Mucosa of gallbladder (tissue), 1 donor: Measurements from ENCODE around the gene MTUS2. TPM values are rescaled to one million over a fixed set of nuclear protein-coding genes. Genes with fewer than 3 reads are reported as not detected.

Experiments used
- DNase-seq: peaks from one replicate; pipeline ENCODE4 v3.0.0-alpha.2; 2020; ENCODE audit warnings: low spot score
- total RNA-seq: library from RNA; stranded (reverse); gene quantifications from one replicate; pipeline ENCODE4 v1.2.1, GENCODE V29; 2021
- donor health status: DM: no; HTN: no; CAD: no.

Gene MTUS2
- total RNA-seq, 1 donor from 2014 or later: 1.5 TPM

DNA sequence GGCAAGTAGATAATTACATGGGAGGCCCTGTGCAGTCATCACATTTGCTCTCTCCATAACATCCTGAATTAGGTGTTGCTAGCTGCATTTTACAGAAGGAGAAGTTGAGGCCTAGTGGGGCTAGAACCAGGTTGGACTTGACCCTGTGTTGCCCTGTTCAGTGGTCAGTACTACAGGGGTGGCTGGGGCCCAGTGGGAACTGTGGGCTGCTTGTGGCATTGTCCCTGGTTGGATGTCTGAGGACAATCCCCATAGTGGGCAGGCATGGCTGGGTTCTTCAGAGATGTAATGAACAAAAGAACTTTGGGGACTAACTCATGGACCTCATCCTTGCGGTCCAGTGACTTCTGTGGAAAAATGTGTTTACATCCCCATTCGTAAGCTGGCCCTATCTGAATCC, 38.9 kb downstream of the MTUS2 start:
- DNase-seq: no peak

- no peak for DNase-seq
Measured at GRCh38 chr13:28859717-28860116, 39.6 kb downstream of the MTUS2 start.

DNA sequence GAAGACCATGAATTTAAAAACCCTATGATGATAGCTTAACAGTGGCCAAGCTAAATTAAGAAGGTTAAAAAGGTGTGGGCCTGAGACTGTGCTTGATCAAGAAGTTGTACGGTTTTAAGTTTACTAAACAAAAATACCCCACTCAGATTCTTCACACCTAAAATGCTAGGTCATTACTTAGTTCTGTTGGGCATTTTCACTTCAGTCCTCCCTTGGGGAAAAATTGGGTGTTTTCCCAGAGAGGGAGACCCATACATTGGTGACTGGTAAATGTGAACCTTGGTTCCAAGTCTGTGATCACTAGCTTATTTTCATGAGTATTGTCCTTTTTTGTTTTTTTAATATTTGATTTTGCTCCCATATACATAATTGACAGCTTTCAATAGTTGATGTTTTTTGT, 44.4 kb downstream of the MTUS2 start:
- no peak for DNase-seq

DNA sequence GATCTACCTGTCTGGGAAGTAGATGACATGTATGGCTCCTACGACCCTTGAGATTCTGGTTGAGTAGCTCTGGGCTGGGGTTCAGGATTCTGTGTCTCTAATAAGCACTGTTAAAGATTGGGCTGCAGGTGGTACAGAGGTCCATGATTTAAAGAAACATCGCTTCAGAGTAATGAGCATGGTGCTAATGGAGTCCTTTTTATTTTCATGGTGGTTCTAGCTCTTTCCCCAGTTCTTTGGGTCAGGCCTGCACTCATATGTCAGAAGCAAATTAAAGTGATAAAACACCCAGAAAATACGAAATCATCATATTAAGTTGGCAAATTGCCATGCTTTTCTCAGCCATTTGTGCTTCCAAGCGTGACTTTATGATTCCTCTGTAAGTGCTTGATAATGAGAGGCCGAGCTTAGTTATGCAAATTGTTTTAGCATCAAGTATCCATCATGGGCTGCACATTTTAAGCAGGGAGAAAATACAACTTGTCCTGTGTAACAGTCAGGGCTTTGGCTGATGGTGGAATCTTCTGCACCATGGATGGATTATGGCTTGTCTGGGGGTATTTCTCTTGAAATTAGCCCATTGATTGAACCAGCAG, 45.1 kb downstream of the MTUS2 start:
- no peak for DNase-seq

- no peak for DNase-seq
Measured at GRCh38 chr13:28865951-28866350, 45.8 kb downstream of the MTUS2 start.

DNA sequence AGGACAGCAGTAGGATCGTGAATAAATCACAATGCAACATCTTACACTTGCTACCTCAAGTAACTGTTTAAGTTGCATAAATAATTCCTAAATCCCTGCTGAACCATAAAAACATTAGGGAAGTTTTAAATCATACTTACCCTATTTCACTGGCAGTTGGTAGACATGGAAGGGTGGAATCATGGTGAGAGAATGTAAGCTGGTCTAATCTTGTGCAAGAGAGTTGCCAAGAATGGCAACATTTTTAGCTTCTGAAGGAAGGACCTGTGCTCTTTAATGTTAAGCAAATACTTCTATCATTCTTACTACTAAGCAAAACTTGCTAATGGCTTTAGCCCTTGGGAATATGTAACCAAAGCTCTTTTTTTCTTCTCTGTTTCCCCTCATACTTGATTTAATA, 46.8 kb downstream of the MTUS2 start:
- no peak for DNase-seq

DNA sequence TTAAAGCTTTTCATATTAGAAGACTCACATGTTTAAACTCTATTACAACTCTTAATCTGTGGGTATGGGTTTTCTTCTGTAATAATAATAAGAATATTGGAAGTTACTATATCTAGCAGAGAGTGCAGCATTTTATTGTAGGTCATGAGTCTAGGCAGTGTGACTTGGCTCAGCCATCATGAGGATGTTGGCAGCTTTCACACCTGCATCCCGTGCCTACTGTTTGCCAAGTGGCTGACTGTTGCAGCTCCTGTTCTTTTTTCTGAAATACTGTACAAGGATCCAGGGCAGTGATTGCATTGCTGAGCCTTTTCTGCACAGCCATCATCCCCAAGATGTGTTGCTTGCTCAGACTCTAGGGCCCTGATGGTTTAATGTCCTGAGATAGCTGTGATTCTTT, 47.4 kb downstream of the MTUS2 start:
- no peak for DNase-seq

- DNase-seq: no peak
Measured at GRCh38 chr13:28872427-28873176, 52.5 kb downstream of the MTUS2 start.

GRCh38 chr13:28875846-28876615, 55.9 kb downstream of the MTUS2 start:
- DNase-seq: no peak

DNA sequence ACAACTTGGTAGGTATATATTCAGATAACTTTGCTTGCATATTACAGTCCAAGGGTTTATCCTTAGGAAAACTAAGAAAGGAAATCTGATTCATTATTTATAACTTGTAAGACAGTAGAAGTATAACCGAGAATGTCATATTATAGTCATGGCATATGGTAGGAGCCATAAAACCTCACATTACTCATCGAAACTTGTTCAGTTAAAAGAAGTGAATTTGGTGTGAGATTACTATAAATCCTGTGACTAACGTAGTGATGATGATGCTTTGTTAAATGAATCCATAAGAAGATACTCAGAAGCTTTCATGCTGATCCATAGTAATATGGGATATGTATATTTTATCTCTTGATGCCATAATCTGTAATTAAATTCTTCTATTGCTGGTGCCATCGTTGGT, 57.3 kb downstream of the MTUS2 start:
- DNase-seq: no peak

DNA sequence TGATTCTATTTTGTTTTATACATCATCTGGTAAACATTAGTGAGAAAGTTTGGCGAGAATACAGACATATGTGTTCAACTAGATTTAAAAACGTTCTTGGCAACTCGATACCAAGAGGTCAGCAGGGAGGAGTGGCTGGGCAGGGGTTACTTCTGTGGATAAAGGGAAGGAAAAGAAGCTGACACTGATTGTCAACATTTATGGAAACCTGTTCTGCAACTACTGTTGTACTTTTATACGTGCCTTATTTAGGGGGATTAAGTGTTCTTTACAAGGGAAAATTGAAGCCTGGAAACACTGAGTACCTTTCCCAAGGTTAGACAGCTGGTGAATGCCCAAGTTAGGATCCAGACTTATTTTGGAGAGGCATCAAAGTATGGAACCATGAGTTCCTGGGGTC, 65.0 kb downstream of the MTUS2 start:
- no peak for DNase-seq

- no peak for DNase-seq
Measured at GRCh38 chr13:28889086-28889732, 69.1 kb downstream of the MTUS2 start.

DNA sequence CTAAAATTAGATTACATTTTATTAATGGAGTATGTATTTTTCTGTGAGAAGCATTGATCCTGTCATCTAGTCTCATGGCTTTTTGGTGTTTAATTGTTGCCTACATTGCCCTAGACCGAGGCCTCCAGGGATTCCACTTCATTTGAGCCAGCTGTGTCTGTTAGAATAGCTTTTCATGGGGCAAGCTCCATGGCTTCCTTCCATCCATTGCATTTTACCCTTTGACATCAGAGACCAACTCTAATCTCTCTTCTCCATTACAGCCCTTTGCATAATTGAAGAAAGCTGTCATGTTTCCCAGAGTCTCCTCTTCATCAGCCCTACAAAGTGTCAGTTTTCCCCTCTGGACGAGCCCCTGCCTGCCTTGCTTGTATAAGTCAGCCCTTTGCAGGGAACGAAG, 70.6 kb downstream of the MTUS2 start:
- DNase-seq: no peak

DNA sequence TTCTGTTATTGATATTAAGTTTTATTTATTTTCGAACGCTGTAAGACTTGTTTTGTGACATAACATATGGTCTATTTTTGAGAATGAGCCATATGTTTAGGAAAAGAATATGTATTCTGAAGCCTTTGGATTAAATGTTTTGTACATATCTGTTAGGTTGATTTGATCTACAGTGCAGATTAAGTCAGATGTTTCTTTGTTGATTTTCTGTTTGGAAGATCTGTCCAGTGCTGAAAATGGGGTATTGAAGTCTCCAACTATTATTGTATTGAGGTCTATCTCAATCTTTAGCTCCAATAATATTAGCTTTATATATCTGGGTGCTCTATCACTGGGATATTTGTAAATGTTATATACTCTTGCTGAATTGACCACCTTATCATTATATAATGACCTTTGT, 97.9 kb downstream of the MTUS2 start:
- no peak for DNase-seq

DNA sequence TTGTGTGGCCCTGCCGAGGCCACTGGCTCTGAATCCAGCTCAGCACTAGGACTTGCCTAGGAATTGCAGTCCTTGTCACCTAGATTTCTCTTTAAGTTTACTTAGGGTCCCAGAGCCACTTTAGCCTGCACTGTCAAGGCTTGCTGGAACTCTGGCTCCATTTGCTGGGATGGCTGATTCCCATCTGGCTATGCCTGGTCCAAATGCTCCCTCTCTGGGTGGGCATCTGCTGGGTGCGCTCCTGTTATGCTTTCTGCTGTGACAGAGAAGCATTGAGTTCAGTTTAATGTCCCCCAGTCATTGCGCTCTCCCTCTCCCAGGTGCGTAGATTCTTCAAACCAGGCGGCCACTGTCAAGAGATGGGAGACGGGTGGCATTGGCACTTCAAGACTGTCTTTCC, 102.2 kb downstream of the MTUS2 start:
- no peak for DNase-seq

DNA sequence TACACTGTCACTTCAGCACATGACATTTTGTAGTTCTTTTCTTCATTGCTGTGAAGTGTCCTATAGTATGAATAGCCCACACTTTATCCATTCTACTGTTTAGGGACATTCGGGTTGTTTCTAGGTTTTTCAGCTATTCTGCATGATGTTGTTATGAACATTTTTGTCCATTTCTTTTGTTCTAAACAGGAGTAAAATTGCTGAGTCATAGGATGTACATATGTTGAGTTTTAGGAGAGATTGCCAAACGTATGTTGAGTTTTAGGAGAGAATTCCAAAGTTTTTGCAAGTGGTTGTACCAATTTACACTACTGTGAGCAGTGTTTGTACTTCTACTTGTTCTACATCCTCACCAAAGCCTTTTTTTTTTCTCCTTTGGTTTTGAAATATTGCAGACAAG, 115.0 kb downstream of the MTUS2 start:
- no peak for DNase-seq

GRCh38 chr13:28942906-28943305, 122.8 kb downstream of the MTUS2 start:
- DNase-seq: no peak

- no peak for DNase-seq
Measured at GRCh38 chr13:28953714-28954418, 133.7 kb downstream of the MTUS2 start.

DNA sequence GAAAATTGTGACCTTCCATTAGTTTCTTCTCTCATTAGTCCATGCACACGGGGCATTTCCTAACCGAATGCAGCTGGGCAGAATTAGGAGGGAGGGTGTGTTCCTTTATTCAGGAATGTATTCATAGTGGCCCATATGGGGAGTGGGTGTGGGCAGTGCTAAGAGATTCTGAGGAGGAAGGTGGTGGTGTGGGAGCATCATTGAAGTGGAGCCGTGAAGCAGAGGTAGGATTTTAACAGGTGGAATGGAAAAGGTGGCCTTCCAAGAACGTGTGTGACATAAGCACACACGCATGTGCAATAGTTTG, 134.2 kb downstream of the MTUS2 start:
- no peak for DNase-seq

- no peak for DNase-seq
Measured at GRCh38 chr13:28954810-28955209, 134.7 kb downstream of the MTUS2 start.

DNA sequence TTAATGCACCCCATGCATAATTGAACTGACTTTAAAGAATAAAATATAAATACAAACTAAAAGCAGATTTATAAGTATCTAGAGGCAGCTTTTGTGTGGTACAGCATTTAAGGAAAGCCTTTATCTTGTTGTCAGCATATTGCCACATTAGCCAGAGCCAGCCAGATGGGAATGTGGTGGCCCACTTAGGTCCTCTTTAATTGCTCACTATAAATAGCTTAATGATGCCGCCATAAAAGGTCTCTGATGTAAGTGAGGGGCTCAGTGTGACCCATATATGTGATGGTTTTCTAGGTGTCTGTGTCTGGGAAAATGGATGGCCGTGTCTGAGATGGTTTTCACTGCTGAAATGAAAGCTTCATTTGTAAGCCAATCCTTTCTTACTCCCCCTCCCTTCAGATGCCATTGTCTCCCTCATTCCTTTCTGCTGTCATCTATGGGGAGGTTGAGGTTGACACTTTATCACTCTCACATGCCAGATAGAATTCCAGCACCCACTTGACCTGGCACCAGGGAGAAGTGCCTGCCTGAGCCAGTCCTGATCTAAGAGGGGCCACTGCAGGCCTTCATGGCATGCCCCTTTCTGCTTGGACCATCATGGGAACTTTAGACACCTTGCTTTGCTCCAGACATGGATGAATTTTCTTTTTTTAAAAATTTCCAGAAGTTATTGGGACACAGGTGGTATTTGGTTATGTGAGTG, 135.3 kb downstream of the MTUS2 start:
- no peak for DNase-seq
